GM18858 (cell line): ENCODE results near the gene BICRA.

ENCODE experiments used
- ATAC-seq: cut with Tn5 transposase; IDR thresholded peaks from one replicate; pipeline ENCODE4 v1.9.1; 2021; ENCODE audit not compliant: unreplicated experiment

Gene BICRA

DNA sequence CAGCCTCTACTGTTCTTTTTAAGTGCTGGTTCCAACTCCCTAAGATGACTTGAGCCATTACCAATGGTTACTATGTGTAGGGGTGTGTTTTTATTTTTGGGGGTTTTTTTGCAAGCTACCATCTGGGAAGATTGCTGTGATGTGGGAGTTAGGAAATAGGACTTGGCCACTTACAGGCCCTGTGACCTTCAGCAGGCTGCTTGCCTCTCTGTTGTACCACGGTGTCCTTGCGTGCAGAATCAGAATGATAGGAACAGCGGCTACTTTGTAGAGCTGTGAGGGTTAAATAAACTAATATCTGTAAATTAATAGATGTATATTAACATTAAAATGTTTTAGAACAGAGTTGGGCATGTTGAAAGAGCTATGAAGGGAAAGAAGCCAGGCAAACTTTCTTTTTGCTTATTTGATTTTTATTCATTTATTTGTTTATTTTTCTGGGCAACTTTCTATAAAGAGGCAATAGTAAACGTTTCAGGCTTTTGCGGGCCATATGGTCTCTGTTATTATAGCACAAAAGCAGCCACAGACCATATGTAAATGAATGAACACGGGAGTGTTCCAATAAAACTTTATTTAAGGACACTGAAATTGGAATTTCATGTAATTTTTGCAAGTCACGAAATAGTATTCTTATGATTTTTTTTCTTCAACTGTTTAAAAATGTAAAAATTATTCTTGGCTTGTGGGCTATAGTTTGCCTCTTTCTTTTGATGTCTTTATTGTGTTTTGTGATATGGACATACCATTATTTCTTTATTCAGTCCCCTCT is 77.9 kb downstream of the BICRA start:
- ATAC-seq: no peak

DNA sequence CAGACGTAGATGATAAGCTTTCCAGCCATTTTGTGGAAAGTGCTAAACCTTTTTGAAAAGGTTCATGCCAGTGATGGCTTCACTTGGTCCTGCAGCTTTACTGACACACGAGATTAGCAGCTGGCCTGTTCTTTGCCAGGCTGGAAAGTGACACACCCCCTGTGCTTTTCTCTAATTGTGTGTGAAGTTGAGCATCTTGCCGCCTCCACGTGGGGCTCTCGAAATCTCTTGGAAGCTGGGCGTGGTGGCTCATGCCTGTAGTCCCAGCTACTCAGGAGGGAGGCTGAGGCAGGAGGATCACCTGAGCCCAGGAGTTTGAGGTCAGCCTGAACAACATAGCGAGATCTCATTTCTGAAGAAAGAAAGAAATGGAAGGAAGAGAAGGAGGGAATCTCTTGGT is 79.0 kb downstream of the BICRA start:
- no peak for ATAC-seq

GRCh38 chr19:47691090-47691489 is 82.2 kb downstream of the BICRA start:
- ATAC-seq: no peak

GRCh38 chr19:47691782-47692181 is 82.8 kb downstream of the BICRA start:
- ATAC-seq: no peak

DNA sequence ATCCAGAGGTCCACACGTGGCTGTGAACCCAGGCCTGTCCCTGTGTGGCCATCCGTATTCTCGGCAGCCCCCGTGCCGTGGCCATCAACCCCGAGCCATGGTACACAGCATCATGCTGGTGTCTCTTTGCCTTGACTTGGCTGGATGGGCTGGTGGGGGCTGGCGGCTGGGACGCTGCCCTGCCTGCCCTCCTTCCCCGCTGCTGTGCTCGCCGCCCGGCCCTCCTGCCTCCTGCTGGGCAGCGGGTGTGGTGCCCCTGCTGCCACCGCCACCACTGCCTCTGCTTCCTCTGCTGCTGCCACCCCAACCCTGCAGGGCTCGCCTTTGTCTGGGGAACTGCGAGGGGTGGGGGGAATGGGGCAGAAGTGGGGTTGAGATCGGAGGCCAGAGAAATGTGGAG is 84.6 kb downstream of the BICRA start:
- ATAC-seq: no peak

- no peak for ATAC-seq
These were observed 85.0 kb downstream of the BICRA start for GRCh38 chr19:47693903-47694302.

GRCh38 chr19:47694466-47695273 is 85.7 kb downstream of the BICRA start:
- no peak for ATAC-seq

DNA sequence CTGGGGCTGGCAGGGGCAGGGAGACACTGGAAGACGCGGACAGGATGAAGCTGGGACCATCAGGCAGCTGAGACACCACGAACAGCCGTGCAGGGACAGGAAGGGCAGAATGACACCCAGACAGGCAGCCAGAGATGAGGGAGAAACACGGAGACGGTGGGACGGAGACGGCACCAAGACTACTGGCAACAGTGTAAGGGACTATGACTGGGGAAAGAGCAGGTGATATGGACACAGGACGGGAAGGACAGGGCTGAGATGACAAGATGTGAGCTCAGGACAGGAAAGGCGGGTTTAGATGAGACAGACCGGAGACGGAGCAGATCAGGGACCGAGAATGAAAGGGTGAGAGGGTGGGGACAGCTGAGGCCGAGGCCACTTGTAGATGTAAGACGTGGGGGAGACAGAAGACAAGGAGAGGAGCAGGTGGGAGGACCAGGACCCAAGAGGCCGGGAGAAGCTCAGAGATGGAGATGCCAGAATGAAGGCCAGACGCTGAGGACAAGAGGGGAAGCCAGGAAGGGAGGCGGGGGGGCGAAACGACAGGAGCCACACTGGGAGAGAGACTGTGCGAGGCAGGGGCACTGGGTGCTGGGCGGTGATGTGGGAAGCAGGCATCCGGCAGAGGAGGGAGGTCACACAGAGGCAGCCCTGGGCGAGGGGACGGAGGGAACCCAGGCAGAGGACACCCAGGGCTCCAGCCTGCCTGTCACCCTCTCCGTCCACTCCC is 86.8 kb downstream of the BICRA start:
- ATAC-seq: no peak

DNA sequence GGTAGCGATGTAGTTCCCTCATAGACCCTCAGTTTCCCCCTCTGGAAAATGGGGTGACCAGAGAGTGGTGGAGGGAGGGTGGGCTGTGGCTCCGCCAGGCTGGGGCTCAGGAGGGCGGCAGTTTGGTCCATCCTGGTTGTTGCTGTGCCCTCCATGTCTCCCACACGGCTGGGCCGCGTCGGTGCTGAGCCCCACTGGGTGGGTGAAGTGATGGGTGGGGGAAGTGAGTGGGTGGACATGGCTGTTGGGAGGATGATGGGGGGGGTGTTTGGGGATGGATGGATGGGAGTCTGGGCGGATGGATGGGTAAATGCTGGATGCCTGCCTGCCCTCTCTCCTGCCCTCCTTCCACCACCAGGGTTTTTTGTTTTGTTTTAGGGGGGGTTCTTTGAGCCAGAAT is 87.7 kb downstream of the BICRA start:
- no peak for ATAC-seq

DNA sequence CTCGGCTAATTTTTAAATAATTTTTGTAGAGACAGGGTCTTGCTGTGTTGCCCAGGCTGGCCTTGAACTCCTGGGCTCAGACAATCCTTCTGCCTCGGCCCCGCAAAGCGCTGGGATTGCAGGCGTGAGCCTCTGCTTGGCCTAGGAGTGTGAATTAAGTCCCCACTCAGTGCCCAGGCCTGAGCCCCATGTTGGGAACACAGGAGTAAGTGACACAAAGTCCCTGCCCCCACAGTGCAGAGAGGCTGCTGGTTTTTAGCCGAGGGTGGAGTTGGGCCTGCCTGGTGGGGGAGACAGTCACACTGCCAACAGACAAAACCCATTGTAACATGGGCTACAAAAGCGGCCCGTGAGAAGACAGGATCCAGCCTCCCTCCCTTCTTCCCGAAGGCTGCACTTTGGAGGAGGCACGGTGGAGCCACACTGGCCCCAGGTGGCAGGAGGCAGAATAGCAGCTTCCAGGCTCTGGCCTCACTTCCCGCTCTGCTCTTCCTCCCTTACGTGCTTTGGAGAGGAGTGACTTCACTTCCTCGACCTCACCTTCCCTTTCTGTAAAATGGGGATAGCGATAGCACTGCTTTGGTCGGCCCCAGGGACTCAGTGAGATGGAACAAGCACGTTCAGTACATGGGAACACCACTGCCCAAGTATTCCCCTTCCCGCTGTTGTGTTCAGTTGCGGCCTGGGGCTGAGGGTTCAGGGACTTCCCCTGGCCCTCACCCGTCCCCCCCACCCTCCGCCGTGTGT is 89.1 kb downstream of the BICRA start:
- ATAC-seq: no peak

- ATAC-seq: no peak
These were observed 89.9 kb downstream of the BICRA start for GRCh38 chr19:47698631-47699359.

GRCh38 chr19:47699360-47699917 is 90.5 kb downstream of the BICRA start:
- no peak for ATAC-seq

- no peak for ATAC-seq
These were observed 92.2 kb downstream of the BICRA start for GRCh38 chr19:47700934-47701716.

DNA sequence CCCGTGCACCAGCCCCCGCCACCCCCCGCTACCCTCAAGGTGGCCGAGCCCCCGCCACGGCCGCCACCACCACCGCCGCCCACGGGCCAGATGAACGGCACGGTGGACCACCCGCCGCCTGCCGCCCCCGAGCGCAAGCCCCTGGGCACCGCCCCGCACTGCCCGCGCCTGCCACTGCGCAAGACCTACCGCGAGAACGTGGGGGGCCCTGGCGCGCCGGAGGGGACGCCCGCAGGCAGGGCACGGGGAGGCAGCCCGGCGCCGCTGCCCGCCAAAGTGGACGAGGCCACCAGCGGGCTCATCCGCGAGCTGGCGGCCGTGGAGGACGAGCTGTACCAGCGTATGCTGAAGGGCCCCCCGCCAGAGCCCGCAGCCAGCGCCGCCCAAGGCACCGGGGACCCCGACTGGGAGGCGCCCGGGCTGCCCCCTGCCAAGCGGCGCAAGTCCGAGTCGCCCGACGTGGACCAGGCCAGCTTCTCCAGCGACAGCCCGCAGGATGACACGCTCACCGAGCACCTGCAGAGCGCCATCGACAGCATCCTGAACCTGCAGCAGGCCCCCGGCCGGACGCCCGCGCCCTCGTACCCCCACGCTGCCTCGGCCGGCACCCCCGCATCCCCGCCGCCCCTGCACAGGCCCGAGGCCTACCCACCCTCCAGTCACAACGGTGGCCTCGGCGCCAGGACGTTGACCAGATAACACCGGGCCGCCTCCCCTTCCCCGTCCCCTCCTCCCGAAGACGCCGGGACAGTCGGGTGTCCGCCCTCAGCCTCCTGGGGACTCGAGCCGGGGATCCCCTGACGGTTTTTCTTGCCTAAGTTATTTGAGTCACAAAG is 93.0 kb downstream of the BICRA start:
- ATAC-seq: no peak

GRCh38 chr19:47702671-47703070 is 93.7 kb downstream of the BICRA start:
- no peak for ATAC-seq

DNA sequence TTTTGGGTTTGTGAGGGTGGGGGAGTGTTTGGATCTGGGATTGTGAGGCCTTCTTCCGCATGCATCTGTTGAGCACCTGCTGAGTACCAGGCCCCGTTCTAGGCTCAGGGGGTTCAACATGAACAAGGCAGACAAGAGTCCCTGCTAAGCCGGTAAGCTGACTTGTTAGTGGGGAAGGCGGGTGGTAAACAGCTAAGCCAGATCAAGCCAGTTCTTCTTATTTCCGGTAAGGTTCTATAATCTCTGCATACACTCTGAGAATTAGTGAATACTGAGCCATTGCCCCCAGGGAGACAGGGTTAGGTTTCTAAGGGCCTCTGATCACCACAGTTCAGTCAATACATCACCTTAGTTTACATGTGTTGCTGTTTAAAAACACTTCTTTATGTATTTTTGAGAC is 94.4 kb downstream of the BICRA start:
- ATAC-seq: no peak

- no peak for ATAC-seq
These were observed 95.1 kb downstream of the BICRA start for GRCh38 chr19:47704024-47704423.

- no peak for ATAC-seq
These were observed 95.7 kb downstream of the BICRA start for GRCh38 chr19:47704656-47705055.
